HS-27A (cell line): ENCODE data around the gene STX1A.
"Not testable (repeated sequence)": the region's sequence is repeated elsewhere in the genome, so short reads cannot be mapped to it uniquely, and the experiment has no call there.

Source experiments
- DNase-seq: peaks from one replicate; pipeline ENCODE4 v3.0.0-alpha.2; 2012; ENCODE audit warnings: low read depth, missing footprints

STX1A gene

DNA sequence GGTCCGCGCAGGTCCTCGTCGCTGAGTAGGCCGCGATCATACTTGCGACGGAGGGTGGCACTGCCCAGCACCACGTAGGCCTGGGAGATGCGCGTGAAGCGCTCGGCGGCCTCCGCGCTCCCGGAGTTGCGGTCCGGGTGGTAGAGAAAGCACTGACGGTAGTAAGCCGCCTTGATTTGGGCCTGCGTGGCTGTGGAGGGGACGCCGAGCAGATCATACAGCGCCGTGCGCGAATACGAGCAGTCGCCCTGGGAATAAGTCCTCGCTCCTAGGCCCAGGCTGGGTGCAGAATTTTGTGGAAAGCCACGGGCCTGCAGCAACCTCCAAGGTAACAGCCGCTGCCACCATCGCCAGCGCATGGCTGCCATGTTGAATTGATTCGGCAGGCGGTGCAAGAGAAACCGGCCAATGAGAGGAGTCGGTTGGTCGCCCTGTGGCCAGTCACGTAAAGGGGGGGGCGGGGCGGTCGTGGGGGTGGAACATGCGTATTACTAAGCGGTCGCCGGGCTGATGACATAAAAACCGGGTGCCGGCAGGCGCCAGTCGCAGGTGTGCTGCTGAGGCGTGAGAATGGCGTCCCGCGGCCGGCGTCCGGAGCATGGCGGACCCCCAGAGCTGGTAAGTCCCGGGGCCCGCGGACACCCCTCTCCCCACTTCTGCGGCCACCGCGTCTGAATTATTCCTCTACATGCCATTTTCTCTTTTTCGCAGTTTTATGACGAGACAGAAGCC is 36.2 kb downstream of the STX1A start, which contains the start of the genes BUD23 and DNAJC30:
BUD23 (plus strand) TSS at position 542 of the 732 bp plus-strand sequence; CDS start at position 571, 29 bp downstream.
DNAJC30 (minus strand) TSS at position 398 of the 732 bp plus-strand sequence; CDS start at position 368, 30 bp downstream.
- DNase-seq = peak; percentile 80

DNA sequence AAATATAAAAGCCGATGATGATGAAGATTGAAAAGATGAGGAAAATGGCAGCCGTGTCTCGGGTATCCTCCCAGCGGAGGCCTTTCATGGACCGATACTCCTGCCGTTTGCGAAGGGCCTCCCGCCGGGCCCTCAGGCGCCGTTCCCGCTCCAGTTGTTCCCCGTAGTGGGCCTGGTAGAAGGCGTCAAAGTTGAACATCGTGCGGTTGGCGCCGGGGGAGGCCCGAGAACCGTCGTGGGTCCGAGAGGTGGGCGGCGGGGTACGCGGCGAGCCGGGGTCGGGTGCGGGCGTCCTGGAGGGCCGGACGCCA is 36.8 kb downstream of the STX1A start:
- no peak for DNase-seq

DNA sequence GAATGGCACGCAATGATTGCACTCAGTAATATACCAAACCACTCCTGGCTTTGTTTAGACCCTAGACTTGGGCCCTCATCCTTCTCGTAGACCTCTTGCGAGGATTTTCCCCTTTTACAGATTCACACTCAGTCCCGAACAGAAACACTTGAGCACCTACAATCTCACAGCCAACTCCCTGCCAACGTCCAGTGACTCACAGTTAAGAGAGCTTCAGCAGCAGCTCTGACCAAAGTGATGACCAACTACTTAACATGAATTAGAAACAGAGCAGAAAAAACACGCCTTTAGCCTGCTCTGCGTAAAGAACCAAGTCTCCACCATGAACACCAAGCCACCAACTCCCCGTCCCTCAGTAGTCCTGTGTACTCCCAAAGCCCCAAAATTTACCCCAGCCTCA is 38.4 kb downstream of the STX1A start:
- DNase-seq = no peak

DNA sequence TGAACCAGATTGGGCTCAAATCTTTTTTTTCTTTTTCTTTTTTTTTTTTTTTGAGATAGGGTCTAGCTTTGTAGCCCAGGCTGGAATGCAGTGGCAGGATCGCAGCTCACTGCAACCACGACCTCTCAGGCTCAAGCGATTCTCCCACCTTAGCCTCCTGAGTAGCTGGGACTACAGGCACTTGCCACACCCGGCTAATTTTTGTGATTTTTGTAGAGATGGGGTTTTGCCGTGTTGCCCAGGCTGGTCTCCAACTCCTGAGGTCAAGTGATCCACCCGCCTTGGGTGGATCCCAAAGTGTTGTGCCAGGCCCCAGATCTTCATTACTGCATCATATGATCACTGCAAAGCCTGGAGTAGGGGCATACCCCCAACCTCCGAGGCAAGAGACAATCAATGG is 39.0 kb downstream of the STX1A start:
- no peak for DNase-seq

DNA sequence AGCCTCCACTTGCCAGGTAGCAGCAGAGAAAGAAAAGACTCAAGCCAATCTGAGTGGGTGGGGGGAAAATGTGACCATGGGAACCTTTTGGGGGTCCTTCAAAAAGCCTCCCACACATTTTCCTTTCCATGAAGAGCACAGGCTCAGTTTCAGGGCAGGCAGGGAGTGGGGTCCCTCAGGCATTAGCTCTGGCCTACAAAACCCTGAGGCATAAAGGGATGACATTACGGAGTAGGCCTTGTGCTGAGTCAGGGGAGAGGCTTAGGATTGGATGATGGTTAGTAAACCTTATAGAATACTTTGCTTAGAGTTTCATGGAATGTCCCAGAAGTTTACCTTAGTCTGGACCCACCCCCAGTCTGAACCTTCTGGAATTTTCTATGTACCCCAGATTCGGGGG is 39.8 kb downstream of the STX1A start:
- no peak for DNase-seq

DNA sequence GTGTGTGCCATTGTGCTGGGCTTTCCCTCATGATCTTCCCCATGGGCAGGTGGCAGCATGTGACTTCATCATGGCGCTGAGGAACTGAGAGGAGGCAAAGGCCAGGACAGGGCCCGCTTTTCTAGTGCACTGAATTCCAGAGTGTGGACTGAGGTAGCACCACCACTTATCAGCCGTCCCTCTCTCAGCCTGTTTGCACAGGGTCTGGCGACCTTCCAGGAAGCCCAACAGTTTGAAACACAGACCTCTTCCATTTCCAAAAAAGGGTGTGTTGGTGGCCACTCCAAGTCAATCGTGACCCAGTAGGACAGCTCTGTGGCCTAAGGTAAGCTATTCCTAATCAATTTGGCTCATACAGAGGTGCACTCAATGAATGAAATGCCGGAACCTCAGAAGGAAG is 40.6 kb downstream of the STX1A start:
- no peak for DNase-seq

DNA sequence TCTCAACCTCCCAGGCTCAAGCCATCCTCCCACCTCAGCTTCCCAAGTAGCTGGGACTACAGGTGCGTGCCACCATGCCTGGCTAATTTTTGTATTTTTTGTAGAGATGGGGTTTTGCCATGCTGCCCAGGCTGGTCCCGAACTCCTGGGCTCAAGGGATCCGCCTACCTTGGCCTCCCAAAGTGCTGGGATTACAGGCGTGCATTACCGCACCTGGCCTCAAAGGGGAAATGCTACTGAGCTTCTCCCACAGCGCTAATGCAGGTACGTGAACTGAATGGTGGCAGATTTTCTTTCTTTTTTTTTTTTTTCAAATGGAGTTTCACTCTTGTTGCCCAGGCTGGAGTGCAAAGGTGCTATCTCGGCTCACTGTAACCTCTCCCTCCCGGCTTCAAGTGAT is 43.4 kb downstream of the STX1A start:
- not testable (repeated sequence) for DNase-seq

DNA sequence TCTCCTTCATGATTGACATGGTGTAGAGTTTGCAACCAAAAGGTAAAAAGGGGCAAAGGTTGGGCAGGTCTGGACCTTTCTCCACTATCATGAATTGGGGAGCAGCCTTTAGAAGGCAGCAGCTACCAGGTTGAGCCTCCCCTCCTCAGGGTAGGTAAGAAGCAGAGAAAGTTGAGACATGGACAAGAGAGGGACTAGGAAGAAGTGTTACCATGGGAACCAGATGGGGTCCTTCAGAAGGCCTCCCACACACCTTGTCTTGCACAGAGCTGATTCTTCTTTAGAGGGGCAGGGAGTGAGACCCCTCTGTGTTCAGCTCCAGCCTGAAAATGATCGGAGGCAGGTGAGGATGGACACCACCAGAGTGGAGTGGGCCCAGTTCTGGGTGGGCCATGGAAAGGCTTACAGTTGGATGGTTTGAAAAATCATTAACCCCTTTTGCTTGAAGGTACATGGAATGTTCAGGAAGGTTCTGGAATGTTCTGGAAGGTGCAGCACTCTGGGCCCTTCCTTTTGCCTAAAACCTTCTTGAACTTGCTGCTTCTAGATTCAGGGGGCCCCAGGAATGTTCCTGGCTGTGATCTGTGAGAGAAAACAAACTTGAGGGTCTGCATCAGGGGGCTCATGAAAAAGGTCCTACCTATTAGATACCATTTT is 44.9 kb downstream of the STX1A start:
- no peak for DNase-seq

DNA sequence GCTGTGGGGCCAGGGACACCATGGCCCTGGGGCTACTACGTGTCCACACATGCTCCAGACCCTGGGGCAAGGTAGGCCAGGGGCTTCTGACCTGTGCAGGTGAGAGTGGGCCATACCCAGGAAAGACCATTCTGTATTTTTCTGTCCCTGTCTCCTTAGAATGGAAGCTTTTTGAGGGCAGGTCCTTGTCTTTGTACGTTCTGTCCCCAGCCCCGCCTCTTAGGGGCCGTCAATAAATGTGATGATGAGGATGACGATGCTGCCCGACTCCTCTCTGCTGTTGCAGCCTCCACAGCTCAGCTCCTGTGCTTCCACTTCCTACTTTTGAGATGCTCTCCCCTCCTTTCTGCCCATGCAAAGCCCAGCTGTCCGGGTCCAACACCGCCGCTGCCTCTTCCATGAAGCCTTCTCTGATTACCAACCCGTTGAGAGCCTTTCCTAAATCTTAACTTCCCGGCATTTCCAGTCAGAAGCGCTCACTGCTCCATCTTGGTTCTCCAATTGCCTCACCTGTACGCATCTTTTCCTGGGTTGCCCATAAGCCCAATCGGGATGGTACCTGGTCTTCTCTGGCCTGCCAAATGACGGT is 47.5 kb downstream of the STX1A start:
- DNase-seq = no peak

DNA sequence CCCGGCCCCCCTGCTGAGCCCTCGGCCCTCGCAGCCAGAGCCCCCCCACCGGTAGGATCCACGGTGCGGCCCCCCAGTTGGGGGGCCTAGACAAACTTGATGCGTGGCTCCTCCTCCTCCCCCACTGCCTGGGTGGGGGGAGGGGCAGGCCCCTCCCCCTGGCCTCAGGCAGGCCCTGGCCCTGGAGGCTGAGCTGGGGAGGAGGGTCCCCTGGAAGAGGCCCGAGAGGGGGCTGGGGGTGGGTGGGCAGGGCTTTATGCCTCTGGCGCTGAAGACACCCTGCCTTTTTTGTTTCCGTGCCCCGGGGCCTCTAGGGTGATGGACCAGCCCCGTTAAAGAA is 48.2 kb downstream of the STX1A start:
- DNase-seq = no peak

DNA sequence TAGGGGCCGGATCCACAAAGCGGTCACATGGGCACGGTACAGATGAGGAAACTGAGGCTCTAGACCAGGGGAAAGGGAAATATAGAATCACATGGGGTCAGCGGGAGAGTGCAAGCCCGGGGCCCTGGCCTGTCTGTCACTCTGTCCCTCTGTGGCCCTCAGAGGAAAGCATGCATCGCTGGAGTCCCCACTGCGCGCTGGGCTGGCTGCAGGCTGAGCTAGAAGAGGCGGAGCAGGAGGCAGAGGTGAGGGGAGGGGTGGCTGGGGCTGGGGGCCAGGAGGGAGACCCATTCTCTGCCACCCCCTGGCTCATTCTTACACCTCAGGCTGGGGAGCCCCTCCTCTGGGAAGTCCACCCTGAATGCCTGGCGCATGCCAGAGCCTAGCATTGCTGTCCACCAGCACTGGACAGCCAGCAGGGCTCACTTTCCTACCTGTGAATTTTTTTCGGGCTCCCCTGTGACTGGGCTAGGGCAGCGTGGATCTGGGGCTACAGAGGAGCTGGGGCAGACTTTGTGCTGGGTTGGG is 49.5 kb downstream of the STX1A start:
- DNase-seq = no peak

DNA sequence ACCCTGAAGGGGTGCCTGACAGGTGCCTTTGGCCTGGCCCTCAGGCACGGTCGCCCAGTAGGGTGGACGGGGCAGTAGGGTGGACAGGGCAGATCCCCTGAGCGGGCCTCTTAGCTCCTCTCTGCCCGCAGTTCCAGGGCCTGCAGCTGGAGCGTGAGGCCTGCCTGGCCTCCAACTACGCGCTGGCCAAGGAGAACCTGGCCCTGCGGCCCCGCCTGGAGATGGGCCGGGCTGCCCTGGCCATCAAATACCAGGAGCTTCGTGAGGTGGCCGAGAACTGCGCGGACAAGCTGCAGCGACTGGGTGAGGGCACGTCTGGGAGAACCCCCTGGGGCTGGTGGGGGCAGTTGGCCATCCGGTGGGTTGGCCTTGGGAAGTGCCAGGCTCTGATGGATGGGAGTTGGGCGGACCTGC is 50.2 kb downstream of the STX1A start:
- DNase-seq = no peak

DNA sequence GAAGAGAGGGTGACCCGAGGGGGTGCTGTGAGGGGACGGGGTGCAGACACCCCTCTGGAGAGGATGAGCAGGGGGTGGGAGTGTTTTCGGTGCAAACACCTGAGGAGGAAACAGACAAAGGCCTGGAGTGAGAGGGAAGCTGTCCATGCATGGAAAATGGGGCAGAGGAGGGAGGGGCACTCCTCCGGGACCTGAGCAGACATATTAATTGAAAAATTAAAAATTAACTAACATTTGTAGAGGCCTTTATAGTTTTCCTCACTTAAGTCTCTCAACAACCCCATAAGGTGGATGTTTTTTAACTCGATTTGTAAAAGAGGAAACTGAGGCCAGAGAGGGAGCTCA is 50.6 kb downstream of the STX1A start:
- no peak for DNase-seq

DNA sequence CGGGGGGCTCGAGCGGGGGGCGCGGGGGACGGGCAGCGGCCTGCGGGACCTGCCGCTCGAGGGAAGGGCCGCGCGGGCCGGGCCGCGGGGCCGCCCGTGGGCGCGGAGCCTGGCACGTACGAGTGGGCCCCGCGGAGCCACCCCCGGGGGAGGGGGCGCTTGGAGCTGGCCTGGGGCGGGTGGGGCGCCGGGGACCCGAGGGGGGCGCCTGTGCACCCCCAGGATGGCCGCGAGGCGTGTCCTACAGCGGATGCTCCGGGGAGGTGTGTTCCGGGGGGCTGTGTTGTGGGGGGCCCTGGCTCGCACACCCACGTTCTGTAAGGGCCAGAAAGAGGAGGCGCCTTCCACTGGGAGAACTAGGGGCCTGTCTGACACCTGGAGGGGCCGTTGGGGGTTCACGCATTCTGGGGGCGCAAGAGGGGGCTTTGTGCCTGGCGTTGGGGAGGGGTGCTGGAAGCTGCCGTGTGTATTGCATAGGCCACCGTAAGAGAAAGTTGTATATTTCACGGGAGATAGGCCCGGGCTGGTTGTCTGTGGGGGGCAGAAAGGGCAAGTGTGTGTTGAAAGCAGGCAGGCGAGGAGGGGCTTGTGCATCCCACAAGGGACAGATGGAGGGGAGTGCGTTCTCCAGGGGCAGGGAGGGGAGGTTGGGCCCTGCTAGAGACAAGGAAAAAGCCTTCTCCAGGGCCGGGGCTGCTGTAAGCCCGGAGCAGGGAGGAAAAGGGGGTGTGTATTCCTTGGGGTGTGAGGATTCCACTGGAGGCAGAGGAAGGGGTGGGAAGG is 51.2 kb downstream of the STX1A start:
- no peak for DNase-seq

DNA sequence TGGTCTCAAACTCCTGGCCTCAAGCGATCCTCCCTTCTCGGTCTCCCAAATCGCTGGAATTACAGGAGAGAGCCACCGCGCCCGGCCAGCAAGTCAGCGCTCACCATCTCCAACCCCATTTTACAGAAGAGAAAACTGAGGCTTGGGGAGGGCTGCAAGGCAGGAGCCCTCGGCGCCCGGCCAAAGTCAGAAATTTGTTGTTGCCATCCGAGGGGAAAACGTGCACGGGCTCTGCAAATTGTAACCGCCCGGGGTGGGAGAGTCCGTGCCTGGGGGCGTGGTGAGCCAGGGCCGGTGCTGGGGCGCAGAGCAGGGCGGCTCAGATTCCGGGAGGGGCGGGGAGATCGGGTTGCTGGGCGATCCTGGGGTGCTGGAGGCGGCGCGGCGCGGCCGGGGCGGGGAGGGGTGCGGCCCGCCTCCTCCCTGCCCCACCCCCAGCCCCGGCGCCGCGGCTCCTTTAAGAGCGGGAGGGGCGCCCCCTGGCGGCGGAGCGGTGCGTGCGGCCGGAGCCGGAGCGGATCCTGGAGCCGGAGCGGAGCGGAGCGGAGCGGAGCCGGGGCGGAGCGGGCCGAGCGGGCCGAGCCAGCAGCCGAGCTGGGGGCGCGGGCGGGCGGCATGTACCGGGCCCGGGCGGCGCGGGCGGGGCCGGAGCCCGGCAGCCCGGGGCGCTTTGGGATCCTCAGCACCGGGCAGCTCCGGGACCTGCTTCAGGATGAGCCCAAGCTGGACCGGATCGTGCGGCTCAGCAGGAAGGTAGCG is 51.9 kb downstream of the STX1A start, which contains the start of gene VPS37D:
VPS37D (plus strand) TSS at position 488 of the 759 bp plus-strand sequence; CDS start at position 616, 128 bp downstream.
- DNase-seq = peak; percentile 36

DNA sequence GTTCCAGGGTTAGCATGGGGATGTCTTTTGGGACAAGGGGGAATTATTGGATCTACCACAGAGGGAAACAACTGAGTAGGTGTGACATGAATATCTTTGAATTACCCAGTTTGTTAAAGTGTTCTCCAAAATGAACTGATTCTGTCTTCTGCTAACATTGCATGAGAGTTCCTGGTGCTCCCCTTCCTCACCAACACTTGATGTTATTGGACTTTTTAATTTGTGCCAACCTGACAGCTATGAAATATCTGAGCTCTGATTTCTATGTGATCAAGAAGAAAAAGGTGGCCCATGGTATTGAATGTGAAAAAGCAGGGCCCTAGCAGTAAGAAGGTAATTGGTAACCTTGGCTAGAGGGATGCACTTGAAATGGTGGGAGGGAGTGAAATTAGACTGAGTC is 56.4 kb downstream of the STX1A start:
- no peak for DNase-seq

DNA sequence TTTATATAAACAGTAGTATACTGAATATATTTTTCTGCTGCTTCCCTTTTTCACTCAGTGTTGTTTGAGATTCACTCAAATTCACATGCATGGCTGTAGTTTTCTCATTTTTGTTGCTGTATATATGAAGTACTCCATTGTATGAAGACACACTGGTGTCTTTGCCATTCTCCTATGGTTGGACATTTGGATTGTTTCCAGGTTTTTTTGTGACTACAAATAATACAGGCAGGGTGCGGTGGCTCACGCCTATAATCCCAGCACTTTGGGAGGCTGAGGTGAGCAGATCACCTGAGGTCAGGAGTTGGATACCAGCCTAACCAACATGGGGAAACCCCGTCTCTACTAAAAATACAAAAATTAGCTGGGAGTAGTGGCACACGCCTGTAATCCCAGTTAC is 58.9 kb downstream of the STX1A start:
- DNase-seq = not testable (repeated sequence)

DNA sequence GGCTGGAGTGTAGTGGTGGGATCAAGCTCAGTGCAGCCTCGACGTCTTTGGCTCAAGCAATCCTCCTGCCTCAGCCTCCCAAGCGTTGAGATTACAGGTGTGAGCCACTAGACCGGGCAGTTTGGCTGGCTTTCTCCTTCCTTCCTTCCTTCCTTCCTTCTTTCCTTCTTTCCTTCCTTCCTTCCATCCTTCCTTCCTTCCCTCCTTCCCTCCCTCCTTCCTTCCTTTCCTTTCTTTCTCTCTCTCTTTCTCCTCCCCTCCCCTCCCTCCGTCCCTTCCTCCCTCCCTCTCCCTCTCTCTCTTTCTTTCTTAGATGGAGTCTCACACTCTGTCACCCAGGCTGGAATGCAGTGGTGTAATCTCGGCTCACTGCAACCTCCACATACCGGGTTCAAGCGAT is 59.5 kb downstream of the STX1A start:
- no peak for DNase-seq

DNA sequence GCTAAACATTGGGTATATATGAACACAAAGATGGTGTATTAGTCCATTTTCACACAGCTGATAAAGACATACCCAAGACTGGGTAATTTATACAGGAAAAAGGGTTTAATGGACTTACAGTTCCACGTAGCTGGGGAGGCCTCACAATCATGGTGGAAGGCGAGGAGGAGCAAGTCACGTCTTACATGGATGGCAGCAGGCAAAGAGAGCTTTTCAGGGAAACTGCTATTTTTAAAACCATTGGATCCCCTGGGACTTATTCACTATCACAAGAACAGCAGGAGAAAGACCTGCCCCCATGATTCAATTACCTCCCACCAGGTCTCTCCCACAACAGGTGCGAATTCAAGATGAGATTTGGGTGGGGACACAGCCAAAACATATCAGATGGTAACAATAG is 64.2 kb downstream of the STX1A start:
- not testable (repeated sequence) for DNase-seq

DNA sequence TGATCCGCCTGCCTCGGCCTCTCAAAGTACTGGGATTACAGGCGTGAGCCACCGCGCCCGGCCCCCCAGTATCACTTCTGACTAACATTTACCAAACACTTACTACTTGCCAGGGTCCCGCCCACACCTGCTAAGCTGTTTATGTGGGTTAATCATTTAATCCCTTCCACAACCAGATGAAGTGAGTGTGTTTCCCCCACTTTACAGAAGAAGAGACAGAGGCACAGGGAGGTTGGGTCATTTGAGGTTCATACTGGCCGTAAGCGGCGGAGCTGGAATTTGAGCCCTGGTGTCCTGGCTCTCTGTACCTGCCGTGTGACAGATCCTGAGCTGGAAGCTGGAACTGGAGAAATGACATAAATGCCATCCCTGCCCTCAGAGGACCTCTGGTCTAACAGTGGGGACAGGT is 66.9 kb downstream of the STX1A start:
- no peak for DNase-seq

DNA sequence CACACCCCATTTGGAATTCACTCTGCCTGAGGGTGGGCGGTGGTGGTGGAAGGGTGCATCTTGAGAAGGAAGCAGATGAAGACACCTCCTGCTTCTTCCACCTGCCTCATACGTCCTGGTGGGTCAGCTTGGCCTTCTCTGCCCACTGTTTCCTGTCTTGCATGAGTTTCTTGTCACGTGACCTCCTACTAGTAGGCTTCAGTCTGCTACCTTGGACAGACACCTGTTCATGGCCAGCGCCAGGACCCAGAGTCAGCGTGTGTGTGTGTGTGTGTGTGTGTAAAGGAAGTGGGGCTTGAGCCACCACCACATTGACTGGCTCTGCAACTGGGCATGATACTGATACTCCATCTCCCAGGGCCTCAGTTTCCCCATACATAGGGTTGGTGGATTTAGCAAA is 68.9 kb downstream of the STX1A start:
- no peak for DNase-seq

DNA sequence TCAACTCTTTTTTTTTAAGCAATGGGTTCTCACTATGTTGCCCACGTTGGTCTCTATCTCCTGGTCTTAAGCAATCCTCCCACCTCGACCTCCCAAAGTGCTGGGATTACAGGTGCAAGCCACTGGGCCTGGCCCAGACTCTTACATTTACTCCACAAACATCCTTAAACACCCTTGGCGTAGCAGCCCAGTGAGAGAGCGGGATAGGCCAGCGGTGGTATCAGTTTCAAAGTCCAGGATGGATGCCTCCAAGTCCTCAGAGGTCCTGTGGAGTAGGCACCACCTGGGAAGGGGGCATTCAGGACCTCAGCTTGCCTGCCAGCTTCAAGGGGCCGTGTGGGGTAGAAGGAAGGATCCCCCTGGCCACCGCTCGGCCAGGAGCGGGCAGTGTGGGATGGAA is 69.9 kb downstream of the STX1A start:
- no peak for DNase-seq
